K562 (cell line): ENCODE measurements around the gene CDCP2. TPM values are rescaled to one million over a fixed set of nuclear protein-coding genes. Genes with fewer than 3 reads are reported as not detected.

ENCODE experiments used
- ATAC-seq: fragments of 200-7000 bp; cut with Tn5 transposase; 3 replicates; pipeline ENCODE4 v1.9.1; 2020; ENCODE audit warnings: moderate library complexity
- BruUV-seq: library from RNA; stranded (reverse); fragments of 400-500 nt; replicated peaks from 2 replicates; lab custom pipeline; 2021; lab: Mats Ljungman, UMichigan
- CTCF ChIA-PET: fragments of 300-600 bp; formaldehyde crosslinking; extraction: SDS; loops from one replicate; lab custom pipeline; 2021; ENCODE audit warnings: low intra/inter-chr PET ratio; lab: Yijun Ruan, JAX
- POLR2A ChIA-PET: fragments of 300-600, 350-650 bp; sonication (Branson Sonifier 250); formaldehyde crosslinking; extraction: SDS; loops from one replicate; lab custom pipeline; 2021; ENCODE audit warnings: antibody characterized with exemption, inconsistent platforms; lab: Yijun Ruan, JAX
- DNase-seq, 4 experiments: peaks; one replicate each; pipeline versions ENCODE4 v3.0.0 to v3.0.0-alpha.2; 2011 to 2018; ENCODE audit warnings: low spot score in 3 of 4, mixed read lengths in 3 of 4; ENCODE audit errors: extremely low read depth in 1 of 4
- FAIRE-seq: peaks from 2 replicates; lab custom pipeline; 2011; peaks lifted over from hg19 to GRCh38; lab: Jason Lieb, UNC
- H2AFZ ChIP-seq: 2 replicates; pipeline ENCODE4 v1.6.0; 2011; ENCODE audit warnings: low read depth, low read length, control low read depth, inconsistent platforms
- H3K27ac ChIP-seq: fragments of 200-600 bp; 3 replicates; pipeline ENCODE4 v1.8.0; 2011; ENCODE audit warnings: low read depth, mild to moderate bottlenecking, control low read depth, inconsistent platforms, low read length, moderate library complexity, mixed read lengths; ENCODE audit errors: extremely low read depth
- H3K27me3 ChIP-seq, 2 experiments: fragments of 300-600 bp in 1 of 2; 2 replicates in 1 of 2; 3 replicates in 1 of 2; pipeline versions ENCODE4 v1.6.0 to v1.8.0; 2011; ENCODE audit warnings: inconsistent platforms in 2 of 2, low read length in 2 of 2, mild to moderate bottlenecking in 1 of 2, mixed read lengths in 1 of 2, moderate library complexity in 1 of 2; ENCODE audit not compliant: control insufficient read depth in 2 of 2, insufficient read depth in 2 of 2
- H3K36me3 ChIP-seq: fragments of 300-600 bp; 3 replicates; pipeline ENCODE4 v1.8.0; 2011; ENCODE audit warnings: mild to moderate bottlenecking, low read length, inconsistent platforms; ENCODE audit not compliant: control insufficient read depth, insufficient read depth
- H3K4me1 ChIP-seq, 2 experiments: fragments of 200-600 bp in 1 of 2; replicated peaks in 1 of 2; 2 replicates in 1 of 2; 3 replicates in 1 of 2; pipeline versions ENCODE4 v1.5.1 to v1.8.0; 2011; ENCODE audit warnings: inconsistent platforms in 2 of 2, low read length in 2 of 2, mild to moderate bottlenecking in 1 of 2, mixed read lengths in 1 of 2, moderate library complexity in 1 of 2; ENCODE audit not compliant: control insufficient read depth in 2 of 2, insufficient read depth in 2 of 2
- H3K4me2 ChIP-seq: 2 replicates; pipeline ENCODE4 v1.6.1; 2011; ENCODE audit warnings: low read length, control low read depth, inconsistent platforms, mixed read lengths; ENCODE audit not compliant: insufficient read depth
- H3K4me3 ChIP-seq: fragments of 200-600 bp; sonication (generic), shearing (Covaris generic); 2 replicates; pipeline ENCODE4 v1.5.1; 2016; ENCODE audit warnings: control low read depth, inconsistent platforms
- H3K79me2 ChIP-seq: fragments of 200-600 bp; 3 replicates; pipeline ENCODE4 v1.8.0; 2011; ENCODE audit warnings: low read length, inconsistent platforms; ENCODE audit not compliant: control insufficient read depth, insufficient read depth
- H3K9ac ChIP-seq, 2 experiments: 2 replicates each; pipeline versions ENCODE4 v1.6.0 to v1.6.1; 2011; ENCODE audit warnings: low read depth in 2 of 2, low read length in 2 of 2, control low read depth in 1 of 2, inconsistent platforms in 1 of 2, mild to moderate bottlenecking in 1 of 2, mixed read lengths in 1 of 2; ENCODE audit not compliant: insufficient read depth in 1 of 2
- H3K9me1 ChIP-seq: one replicate; pipeline ENCODE4 v1.6.0; 2011; ENCODE audit warnings: inconsistent platforms, mild to moderate bottlenecking, low read length, moderate library complexity; ENCODE audit not compliant: control insufficient read depth, insufficient read depth
- H3K9me3 ChIP-seq: replicated peaks from 2 replicates; pipeline ENCODE4 v1.5.1; 2011; ENCODE audit warnings: low read depth, low read length, inconsistent platforms; ENCODE audit not compliant: control insufficient read depth, insufficient read depth
- H4K20me1 ChIP-seq: replicated peaks from 2 replicates; pipeline ENCODE4 v1.6.1; 2011; ENCODE audit warnings: low read length, inconsistent platforms, mixed read lengths; ENCODE audit not compliant: control insufficient read depth, insufficient read depth
- MTA3 ChIP-seq: fragments of 450-650 bp; formaldehyde crosslinking; IDR thresholded peaks from 2 replicates; pipeline ENCODE4 v1.6.1; 2017; ENCODE audit warnings: mild to moderate bottlenecking, borderline replicate concordance
- RBM17 ChIP-seq: fragments of 200-400 bp; formaldehyde crosslinking; IDR thresholded peaks from 2 replicates; pipeline ENCODE4 v1.6.1; 2017; ENCODE audit warnings: low read depth, mild to moderate bottlenecking, low read length, borderline replicate concordance
- STAT5B ChIP-seq: fragments of 250-450 bp; sonication (Bioruptor Pico); IDR thresholded peaks from 2 replicates; pipeline ENCODE4 v1.8.0; 2021; ENCODE audit warnings: mild to moderate bottlenecking, inconsistent platforms
- TCF7 ChIP-seq: sonication (generic); IDR thresholded peaks from 2 replicates; pipeline ENCODE4 v1.6.1; 2016; ENCODE audit warnings: antibody characterized with exemption, borderline replicate concordance
- THRAP3 ChIP-seq: fragments of 450-650 bp; IDR thresholded peaks from 2 replicates; pipeline ENCODE4 v1.6.1; 2016; ENCODE audit warnings: mild to moderate bottlenecking, inconsistent platforms, borderline replicate concordance
- ZNF407 ChIP-seq: fragments of 450-650 bp; IDR thresholded peaks from 2 replicates; pipeline ENCODE4 v1.6.1; 2016; ENCODE audit warnings: low read depth
- WGBS: fragments of 100-300 bp; shearing (Covaris generic); methylation state at CpG from one replicate; pipeline ENCODE4 v1.1.6; 2016; ENCODE audit warnings: low coverage, mixed read lengths; ENCODE audit not compliant: insufficient coverage; ENCODE audit errors: missing lambda C conversion rate; 5-methylcytosine and 5-hydroxymethylcytosine counted together
- in situ Hi-C: fragments of 300-500 bp; cut with MboI; formaldehyde crosslinking; loops from 4 replicates; pipeline ENCODE4 v1.15.0; 2018; ENCODE audit warnings: inconsistent platforms, mixed read lengths
- intact Hi-C: fragments of 100-400 bp; cut with micrococcal nuclease; formaldehyde crosslinking; loops from 2 replicates; pipeline ENCODE4 v1.14.2; 2022
- polyA plus RNA-seq, 8 experiments: library from polyadenylated mRNA; depleted of rRNA in 4 of 8; stranded (reverse) in 5 of 8; unstranded in 3 of 8; fragments of >200 nt; fragmentation: Nextera tagmentation in 2 of 8; fragmentation: Illumina TruSeq in 1 of 8; extraction: Ambion mirVana in 2 of 8; extraction: Trizol in 1 of 8; gene quantifications; 2 replicates each; pipeline versions ENCODE4 v1.2.1 to v1.2.3, GENCODE V29; 2011 to 2014; ENCODE audit warnings: inconsistent platforms in 1 of 8, missing spikeins in 1 of 8
- total RNA-seq, 7 experiments: library from RNA; depleted of rRNA in 6 of 7; stranded (reverse); fragments of >200 nt in 6 of 7; fragmentation: Illumina TruSeq in 2 of 7; extraction: Trizol in 2 of 7; gene quantifications; 2 replicates each; pipeline versions ENCODE4 v1.2.1 to v1.2.3, GENCODE V29; 2011 to 2021; ENCODE audit warnings: low replicate concordance in 1 of 7

Gene CDCP2
- total and polyA plus RNA-seq, 9 of the 15 experiments (the other 6 are each of a cell fraction or from before 2014, with no cell fraction given), result not detected

GRCh38 chr1:54188291-54188690 is 35.5 kb upstream of the CDCP2 start:
- Histone ChIP-seq H3K9me3 (no peaks in the 10 kb centered on the region; the same call in 1 of the 2 replicates), H3K9me1 (no peaks in the 10 kb centered on the region), H3K4me3 (no peak overlapping the region), H2AFZ (no peak overlapping the region), H3K4me2 (no peak overlapping the region), H4K20me1 (no peaks in the 10 kb centered on the region), H3K36me3 (peaks cover 28% of the 10 kb centered on the region), H3K9ac (no peak overlapping the region), H3K27me3 (no peaks in the 10 kb centered on the region), H3K27ac (no peak overlapping the region), H3K4me1 (no peaks in the 10 kb centered on the region), H3K79me2 (no peaks in the 10 kb centered on the region)
- BruUV-seq, result no TSS peak
- ATAC-seq (no peak), FAIRE-seq (no peak), DNase-seq (no peak)
- 61% methylated on average over 1 of the region's 1 CpG for WGBS
- in situ Hi-C loops (no loop called here), intact Hi-C loops (no loop called here)
- no peak for TF ChIP-seq STAT5B (CRISPR knock-in tag)
- TF ChIP-seq RBM17, result no peak
- no peak for TF ChIP-seq ZNF407
- TF ChIP-seq MTA3, result no peak
- TF ChIP-seq TCF7, result no peak
- no peak for TF ChIP-seq THRAP3
- CTCF ChIA-PET, result no interaction called here
- POLR2A ChIA-PET, result interaction anchor here (0.6 kb wide), 1 partner anchor 66 kb away, joined by 3 read pairs; no protein-coding TSS in a partner anchor
